Measurements from ENCODE around the gene POLR2J2. TPM values are rescaled to one million over a fixed set of nuclear protein-coding genes. Genes with fewer than 3 reads are reported as not detected.
"Not testable (repeated sequence)": the region's sequence is repeated elsewhere in the genome, so short reads cannot be mapped to it uniquely, and the experiment has no call there.

Gene POLR2J2
- total and polyA plus RNA-seq, 4 donors = 1.3 to 9.9 (median 6.6) TPM

DNA sequence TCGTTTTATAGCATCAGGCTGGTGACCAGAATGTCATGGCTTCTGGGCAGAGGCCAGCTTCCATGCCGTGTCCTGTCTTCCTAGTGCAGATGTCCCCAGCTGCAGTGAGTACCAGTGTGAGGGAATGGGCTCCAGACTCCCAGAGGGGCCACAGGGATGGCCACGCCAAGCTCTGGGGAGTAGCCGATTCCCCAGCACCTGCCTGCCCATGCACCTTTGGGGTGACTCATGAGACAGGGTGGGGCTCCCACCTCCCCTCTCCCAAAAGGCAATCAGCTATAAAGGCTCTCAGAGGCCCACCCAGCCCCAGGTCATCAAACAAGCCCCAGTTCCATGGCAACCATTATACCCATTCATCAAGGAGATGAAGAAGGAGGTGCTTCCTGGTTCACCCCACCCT is 21.5 kb downstream of the POLR2J2 start, which contains the start of gene SPDYE2B:
SPDYE2B (plus strand) TSS at position 396 of the 400 bp plus-strand sequence. CDS start 2,030 bp downstream, outside the sequence.
- not testable (repeated sequence) for H3K4me3 ChIP-seq; H3K27ac ChIP-seq (ENCODE audit: low read depth in 1 of 2, low read length in 1 of 2); H3K27me3 ChIP-seq (ENCODE audit: control insufficient read depth in 3 of 3, insufficient read depth in 3 of 3, low read length in 2 of 3); H3K9ac ChIP-seq (ENCODE audit: insufficient read depth in 1 of 2, low read length in 2 of 2); H3K9me3 ChIP-seq (ENCODE audit: control insufficient read depth in 4 of 4, insufficient read depth in 3 of 4, low read length in 3 of 4); DNase-seq; ATAC-seq (ENCODE audit: insufficient read depth, low FRiP score); H3K36me3 ChIP-seq (ENCODE audit: control insufficient read depth in 4 of 4, insufficient read depth in 4 of 4, low read length in 4 of 4); H3K4me1 ChIP-seq (ENCODE audit: control insufficient read depth in 5 of 5, insufficient read depth in 5 of 5, low read length in 5 of 5)
- WGBS, 2 donors = no CpG with 5 or more reads among the region's 4 CpGs

DNA sequence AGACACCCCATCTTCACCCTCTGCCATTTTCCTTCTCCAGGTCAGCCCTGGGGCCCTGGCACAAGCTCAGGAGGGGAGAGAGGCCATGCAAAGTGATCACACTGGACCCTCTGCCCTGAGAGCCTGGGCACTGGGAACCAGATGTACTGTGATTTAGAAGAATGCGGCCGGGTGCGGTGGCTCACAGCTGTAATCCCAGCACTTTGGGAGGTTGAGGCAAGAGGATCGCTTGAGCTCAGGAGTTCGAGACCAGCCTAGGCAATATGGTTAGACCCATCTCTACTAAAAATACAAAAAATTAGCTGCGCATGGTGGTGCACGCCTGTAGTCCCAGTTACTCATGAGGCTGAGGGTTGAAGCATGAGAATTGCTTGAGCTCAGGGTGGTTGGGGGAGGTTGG is 23.6 kb downstream of the POLR2J2 start:
- 97 to 99% methylated on average over 5 of the region's 7 CpGs for WGBS, 2 donors
- not testable (repeated sequence) for H3K9me3 ChIP-seq (ENCODE audit: control insufficient read depth in 4 of 4, insufficient read depth in 3 of 4, low read length in 3 of 4)

DNA sequence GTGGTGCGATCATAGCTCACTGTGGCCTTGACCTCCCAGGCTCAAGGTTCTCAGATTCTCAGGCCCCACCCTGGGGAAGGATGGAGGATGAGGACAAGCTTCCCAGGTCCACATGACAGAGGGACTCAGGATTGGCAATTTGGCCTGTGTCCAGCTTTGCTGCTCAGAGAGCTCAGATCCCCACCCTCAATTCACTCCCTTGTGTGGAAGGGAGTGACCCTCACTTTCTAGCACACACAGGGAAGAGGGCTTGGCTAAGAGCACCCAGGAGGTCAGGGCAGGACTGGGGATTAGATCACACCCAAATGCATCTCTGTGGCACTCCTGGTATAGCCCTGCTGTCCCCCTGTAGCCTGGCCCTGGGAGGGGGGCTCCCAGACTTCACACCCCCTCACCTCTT is 28.1 kb downstream of the POLR2J2 start:
- DNase-seq; H3K4me3 ChIP-seq; H3K36me3 ChIP-seq (ENCODE audit: control insufficient read depth in 4 of 4, insufficient read depth in 4 of 4, low read length in 4 of 4); H3K9me3 ChIP-seq (ENCODE audit: control insufficient read depth in 4 of 4, insufficient read depth in 3 of 4, low read length in 3 of 4); H3K27me3 ChIP-seq (ENCODE audit: control insufficient read depth in 3 of 3, insufficient read depth in 3 of 3, low read length in 2 of 3); H3K9ac ChIP-seq (ENCODE audit: insufficient read depth in 1 of 2, low read length in 2 of 2); ATAC-seq (ENCODE audit: insufficient read depth, low FRiP score); H3K27ac ChIP-seq (ENCODE audit: low read depth in 1 of 2, low read length in 1 of 2); H3K4me1 ChIP-seq (ENCODE audit: control insufficient read depth in 5 of 5, insufficient read depth in 5 of 5, low read length in 5 of 5): not testable (repeated sequence)
- no CpG with 5 or more reads among the region's 1 CpG for WGBS, 2 donors

More for the DNA sequence above, 23.6 kb downstream of the POLR2J2 start:
- H3K4me1 ChIP-seq (ENCODE audit: control insufficient read depth in 5 of 5, insufficient read depth in 5 of 5, low read length in 5 of 5); H3K36me3 ChIP-seq (ENCODE audit: control insufficient read depth in 4 of 4, insufficient read depth in 4 of 4, low read length in 4 of 4); H3K27ac ChIP-seq (ENCODE audit: low read depth in 1 of 2, low read length in 1 of 2); DNase-seq; ATAC-seq (ENCODE audit: insufficient read depth, low FRiP score); H3K4me3 ChIP-seq; H3K27me3 ChIP-seq (ENCODE audit: control insufficient read depth in 3 of 3, insufficient read depth in 3 of 3, low read length in 2 of 3); H3K9ac ChIP-seq (ENCODE audit: insufficient read depth in 1 of 2, low read length in 2 of 2): not testable (repeated sequence)

DNA sequence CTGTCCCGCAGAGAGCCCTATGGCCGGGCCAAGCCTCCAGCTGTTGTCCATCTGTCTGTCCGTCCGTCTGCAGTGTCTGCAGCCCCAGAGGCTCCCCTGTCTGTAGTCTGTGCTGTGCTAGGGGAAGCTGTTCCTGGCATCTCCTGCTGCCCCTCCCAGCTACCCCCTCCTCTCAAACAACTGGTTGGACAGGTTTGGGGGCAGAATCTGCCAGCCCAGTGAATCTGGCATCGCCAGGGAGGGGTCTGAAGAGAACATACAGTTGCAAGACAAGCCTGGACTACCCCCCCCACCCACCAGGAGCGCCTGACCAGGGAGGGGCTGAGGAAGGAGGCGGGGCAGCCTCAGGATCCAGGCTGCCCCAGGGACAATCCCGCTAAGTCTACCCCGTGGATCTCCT is 28.8 kb downstream of the POLR2J2 start, which contains the start of gene UPK3BL1:
UPK3BL1 (minus strand) TSS at position 101 of the 400 bp plus-strand sequence; CDS start at position 51, 50 bp downstream.
- H3K27me3 ChIP-seq (ENCODE audit: control insufficient read depth in 3 of 3, insufficient read depth in 3 of 3, low read length in 2 of 3); ATAC-seq (ENCODE audit: insufficient read depth, low FRiP score); DNase-seq; H3K9ac ChIP-seq (ENCODE audit: insufficient read depth in 1 of 2, low read length in 2 of 2); H3K4me3 ChIP-seq; H3K27ac ChIP-seq (ENCODE audit: low read depth in 1 of 2, low read length in 1 of 2); H3K9me3 ChIP-seq (ENCODE audit: control insufficient read depth in 4 of 4, insufficient read depth in 3 of 4, low read length in 3 of 4); H3K4me1 ChIP-seq (ENCODE audit: control insufficient read depth in 5 of 5, insufficient read depth in 5 of 5, low read length in 5 of 5); H3K36me3 ChIP-seq (ENCODE audit: control insufficient read depth in 4 of 4, insufficient read depth in 4 of 4, low read length in 4 of 4): not testable (repeated sequence)
- no CpG with 5 or more reads among the region's 9 CpGs for WGBS, 2 donors

- H3K27ac ChIP-seq (ENCODE audit: low read depth in 1 of 2, low read length in 1 of 2); H3K9me3 ChIP-seq (ENCODE audit: control insufficient read depth in 4 of 4, insufficient read depth in 3 of 4, low read length in 3 of 4); H3K4me3 ChIP-seq; H3K4me1 ChIP-seq (ENCODE audit: control insufficient read depth in 5 of 5, insufficient read depth in 5 of 5, low read length in 5 of 5); H3K36me3 ChIP-seq (ENCODE audit: control insufficient read depth in 4 of 4, insufficient read depth in 4 of 4, low read length in 4 of 4); H3K9ac ChIP-seq (ENCODE audit: insufficient read depth in 1 of 2, low read length in 2 of 2); H3K27me3 ChIP-seq (ENCODE audit: control insufficient read depth in 3 of 3, insufficient read depth in 3 of 3, low read length in 2 of 3); ATAC-seq (ENCODE audit: insufficient read depth, low FRiP score): not testable (repeated sequence)
- peak in 1 of 3 donors; percentile 9 for DNase-seq
- 91 to 94% methylated on average over 6 to 8 of the region's 11 CpGs for WGBS, 2 donors
These were observed 32.6 kb downstream of the POLR2J2 start for GRCh38 chr7:102638848-102639247.

DNA sequence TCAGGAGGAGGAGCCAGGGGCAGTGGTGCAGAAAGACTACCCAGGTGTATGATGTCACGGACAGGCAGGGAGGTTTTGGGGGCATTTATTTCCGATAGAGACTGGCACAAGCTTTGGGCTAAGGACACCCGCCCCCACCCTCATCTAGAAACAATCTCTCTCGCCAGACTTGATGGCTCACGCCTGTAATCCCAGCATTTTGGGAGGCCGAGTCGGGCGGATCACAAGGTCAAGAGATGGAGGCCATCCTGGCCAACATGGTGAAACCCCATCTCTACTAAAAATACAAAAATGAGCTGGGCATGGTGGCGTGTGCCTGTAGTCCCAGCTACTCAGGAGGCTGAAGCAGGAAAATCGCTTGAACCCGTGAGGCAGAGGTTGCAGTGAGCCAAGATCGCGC is 34.5 kb downstream of the POLR2J2 start:
- H3K36me3 ChIP-seq (ENCODE audit: control insufficient read depth in 4 of 4, insufficient read depth in 4 of 4, low read length in 4 of 4); H3K9ac ChIP-seq (ENCODE audit: insufficient read depth in 1 of 2, low read length in 2 of 2); H3K4me3 ChIP-seq; H3K27me3 ChIP-seq (ENCODE audit: control insufficient read depth in 3 of 3, insufficient read depth in 3 of 3, low read length in 2 of 3); H3K27ac ChIP-seq (ENCODE audit: low read depth in 1 of 2, low read length in 1 of 2); ATAC-seq (ENCODE audit: insufficient read depth, low FRiP score); H3K4me1 ChIP-seq (ENCODE audit: control insufficient read depth in 5 of 5, insufficient read depth in 5 of 5, low read length in 5 of 5); H3K9me3 ChIP-seq (ENCODE audit: control insufficient read depth in 4 of 4, insufficient read depth in 3 of 4, low read length in 3 of 4); DNase-seq: not testable (repeated sequence)
- 80 to 94% methylated on average over 8 to 9 of the region's 13 CpGs for WGBS, 2 donors

DNA sequence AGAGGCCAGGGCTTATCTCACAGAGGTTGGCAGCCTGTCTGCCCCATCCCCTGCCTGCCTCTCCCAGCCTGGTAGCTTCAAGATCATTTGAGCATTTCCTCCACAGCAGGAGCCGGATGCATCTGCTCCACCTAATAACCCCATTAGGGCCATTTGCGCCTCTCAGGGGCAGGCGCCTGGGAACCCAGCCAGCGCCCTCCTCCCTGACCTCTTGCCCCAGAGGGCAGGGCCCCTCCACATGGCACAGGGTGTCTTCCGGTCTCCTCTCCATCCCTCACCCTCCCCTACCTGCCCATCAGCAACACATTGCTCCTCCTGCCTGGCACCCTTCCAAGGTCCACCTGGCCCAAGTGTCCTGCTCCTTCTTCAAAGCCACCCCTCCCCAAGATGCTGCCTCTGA is 36.1 kb downstream of the POLR2J2 start:
- peak; percentile 8 for ATAC-seq (ENCODE audit: insufficient read depth, low FRiP score)
- not testable (repeated sequence) for H3K36me3 ChIP-seq (ENCODE audit: control insufficient read depth in 4 of 4, insufficient read depth in 4 of 4, low read length in 4 of 4); H3K4me3 ChIP-seq; H3K27ac ChIP-seq (ENCODE audit: low read depth in 1 of 2, low read length in 1 of 2); DNase-seq; H3K27me3 ChIP-seq (ENCODE audit: control insufficient read depth in 3 of 3, insufficient read depth in 3 of 3, low read length in 2 of 3); H3K9ac ChIP-seq (ENCODE audit: insufficient read depth in 1 of 2, low read length in 2 of 2); H3K4me1 ChIP-seq (ENCODE audit: control insufficient read depth in 5 of 5, insufficient read depth in 5 of 5, low read length in 5 of 5); H3K9me3 ChIP-seq (ENCODE audit: control insufficient read depth in 4 of 4, insufficient read depth in 3 of 4, low read length in 3 of 4)
- 57% methylated on average over 2 of the region's 5 CpGs; no CpG with 5 or more reads in 1 of the 2 donors for WGBS, 2 donors

- not testable (repeated sequence) for ATAC-seq (ENCODE audit: insufficient read depth, low FRiP score); H3K9ac ChIP-seq (ENCODE audit: insufficient read depth in 1 of 2, low read length in 2 of 2); H3K4me3 ChIP-seq; DNase-seq; H3K9me3 ChIP-seq (ENCODE audit: control insufficient read depth in 4 of 4, insufficient read depth in 3 of 4, low read length in 3 of 4); H3K36me3 ChIP-seq (ENCODE audit: control insufficient read depth in 4 of 4, insufficient read depth in 4 of 4, low read length in 4 of 4); H3K4me1 ChIP-seq (ENCODE audit: control insufficient read depth in 5 of 5, insufficient read depth in 5 of 5, low read length in 5 of 5); H3K27me3 ChIP-seq (ENCODE audit: control insufficient read depth in 3 of 3, insufficient read depth in 3 of 3, low read length in 2 of 3); H3K27ac ChIP-seq (ENCODE audit: low read depth in 1 of 2, low read length in 1 of 2)
- 57 to 62% methylated on average over 2 of the region's 6 CpGs for WGBS, 2 donors
These were observed 37.2 kb downstream of the POLR2J2 start for GRCh38 chr7:102634299-102634698.
